Activated CD4-positive, alpha-beta memory T cell treated with anti-CD3 and anti-CD28 coated beads, Interleukin-2, amount 10 ng/mL, durations not matched to agents 7 days and 5 days (primary cell): ENCODE measurements around the gene CALD1. TPM values are rescaled to one million over a fixed set of nuclear protein-coding genes. Genes with fewer than 3 reads are reported as not detected.

ENCODE experiments used
- CTCF ChIA-PET: fragments of 350-600 bp; sonication (Branson Sonifier 250); formaldehyde crosslinking; loops from one replicate; lab custom pipeline; 2021; ENCODE audit warnings: antibody characterized with exemption, inconsistent platforms; lab: Charles Lee
- POLR2A ChIA-PET: fragments of 350-600 bp; sonication (Branson Sonifier 250); formaldehyde crosslinking; loops from one replicate; lab custom pipeline; 2021; ENCODE audit warnings: antibody characterized with exemption; lab: Charles Lee
- DNase-seq: peaks from one replicate; pipeline ENCODE4 v3.0.0-alpha.2; 2020
- H3K27ac Mint-ChIP-seq: one replicate; pipeline ENCODE4 v1.8.0; 2021; ENCODE audit warnings: mild to moderate bottlenecking, mixed read lengths
- H3K27me3 Mint-ChIP-seq: one replicate; pipeline ENCODE4 v1.8.0; 2021; ENCODE audit warnings: mixed read lengths
- H3K36me3 Mint-ChIP-seq: one replicate; pipeline ENCODE4 v1.8.0; 2021; ENCODE audit warnings: low read depth, mixed read lengths
- H3K4me1 Mint-ChIP-seq: one replicate; pipeline ENCODE4 v1.8.0; 2021; ENCODE audit warnings: mixed read lengths
- H3K4me3 Mint-ChIP-seq: one replicate; pipeline ENCODE4 v1.8.0; 2021; ENCODE audit warnings: mild to moderate bottlenecking, mixed read lengths
- H3K9me3 Mint-ChIP-seq: one replicate; pipeline ENCODE4 v1.8.0; 2021; ENCODE audit warnings: mixed read lengths
- total RNA-seq, 2 experiments: library from RNA; stranded (reverse); gene quantifications; one replicate each; pipeline ENCODE4 v1.2.3, GENCODE V29; 2021

Gene CALD1
- total RNA-seq, 2 experiments from 2014 or later: 0.38 to 0.63 TPM

DNA sequence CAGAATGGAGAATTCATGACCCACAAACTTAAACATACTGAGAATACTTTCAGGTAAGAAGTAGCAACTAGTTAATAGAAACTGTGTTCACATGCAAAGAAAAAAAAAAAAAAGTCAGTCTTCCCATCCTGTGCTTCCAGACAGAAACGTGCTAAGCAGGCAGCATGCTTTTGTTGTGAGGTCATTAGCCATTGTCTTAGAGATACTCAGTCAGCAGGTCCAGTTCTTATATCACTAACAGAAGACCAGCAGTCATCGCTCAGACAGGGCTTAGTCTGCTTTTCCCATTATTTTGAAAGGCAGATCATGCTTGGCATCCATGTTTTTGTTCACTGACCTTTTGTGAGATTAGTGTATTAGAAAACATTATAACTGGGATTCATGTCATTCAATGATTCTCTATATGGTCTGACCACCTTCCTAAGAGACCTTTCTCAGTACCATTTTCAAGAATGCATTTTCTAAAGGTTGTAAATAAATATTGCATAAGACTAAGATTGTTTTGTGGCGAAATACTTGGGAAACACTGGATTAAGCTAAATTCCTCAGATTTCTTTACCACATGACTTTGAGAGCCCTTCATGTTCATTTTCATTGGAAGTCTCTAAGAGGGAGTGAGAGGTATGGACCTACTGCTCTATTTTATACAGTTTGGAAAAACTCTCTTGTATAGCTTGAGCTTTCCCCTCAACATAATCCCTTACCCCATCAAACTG is 161.9 kb downstream of the CALD1 start:
- Mint-ChIP-seq H3K4me3 (no peak overlapping the region), H3K27me3 (peaks cover 1% of the 10 kb centered on the region), H3K36me3 (no peaks in the 10 kb centered on the region), H3K9me3 (no peaks in the 10 kb centered on the region), H3K27ac (no peak overlapping the region), H3K4me1 (peaks cover 3% of the 10 kb centered on the region)
- DNase-seq: no peak
- POLR2A ChIA-PET: no interaction called here
- CTCF ChIA-PET: no interaction called here

DNA sequence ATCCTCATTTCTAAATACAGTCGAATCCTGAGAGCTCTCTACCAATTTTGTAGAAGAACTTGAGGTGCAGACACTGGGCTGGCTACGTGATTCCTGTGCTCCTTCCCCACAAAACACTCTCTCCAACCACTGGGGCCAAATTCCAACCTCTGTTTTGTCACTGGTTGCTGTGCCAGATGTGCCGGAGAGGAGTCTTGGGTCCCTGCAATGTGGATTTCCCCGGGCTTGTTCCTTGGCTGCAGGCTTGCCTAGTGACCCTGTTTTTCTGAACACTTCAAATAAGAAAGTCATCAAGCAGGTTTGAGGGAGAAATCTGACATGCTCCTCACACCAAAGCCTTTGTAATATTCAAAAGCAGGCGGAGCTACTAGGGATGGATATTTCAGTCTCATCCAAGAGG is 162.5 kb downstream of the CALD1 start:
- H3K27me3 Mint-ChIP-seq: peaks cover 1% of the 10 kb centered on the region
- DNase-seq: no peak
- H3K36me3 Mint-ChIP-seq: no peaks in the 10 kb centered on the region
- no peak overlapping the region for H3K27ac Mint-ChIP-seq
- no peaks in the 10 kb centered on the region for H3K9me3 Mint-ChIP-seq
- peaks cover 5% of the 10 kb centered on the region for H3K4me1 Mint-ChIP-seq
- H3K4me3 Mint-ChIP-seq: no peak overlapping the region
- ChIA-PET CTCF (interaction anchor here (1.6 kb wide), 1 partner anchor 229 kb away, joined by 4 read pairs; the partner anchor contains the start of gene CYREN), POLR2A (no interaction called here)

- Mint-ChIP-seq H3K4me1 (peaks cover 5% of the 10 kb centered on the region), H3K4me3 (no peak overlapping the region), H3K27ac (no peak overlapping the region), H3K27me3 (peaks cover 1% of the 10 kb centered on the region), H3K36me3 (no peaks in the 10 kb centered on the region), H3K9me3 (no peaks in the 10 kb centered on the region)
- ChIA-PET POLR2A (no interaction called here), CTCF (interaction anchor here (0.7 to 2.2 kb wide), 5 partner anchors 132 to 414 kb away, joined by 3 to 6 read pairs (median 3); partner anchors contain the start of gene CYREN)
- no peak for DNase-seq
These were observed 163.4 kb downstream of the CALD1 start for GRCh38 chr7:134942690-134943466.

- Mint-ChIP-seq H3K9me3 (no peaks in the 10 kb centered on the region), H3K4me1 (peaks cover 5% of the 10 kb centered on the region), H3K27me3 (peaks cover 1% of the 10 kb centered on the region), H3K4me3 (no peak overlapping the region), H3K36me3 (no peaks in the 10 kb centered on the region), H3K27ac (no peak overlapping the region)
- CTCF ChIA-PET: interaction anchor here (0.7 to 2.2 kb wide), 2 partner anchors 133 to 254 kb away, joined by 3 to 6 read pairs; no protein-coding TSS in a partner anchor
- no peak for DNase-seq
- POLR2A ChIA-PET: no interaction called here
These were observed 164.5 kb downstream of the CALD1 start for GRCh38 chr7:134943785-134944400.

DNA sequence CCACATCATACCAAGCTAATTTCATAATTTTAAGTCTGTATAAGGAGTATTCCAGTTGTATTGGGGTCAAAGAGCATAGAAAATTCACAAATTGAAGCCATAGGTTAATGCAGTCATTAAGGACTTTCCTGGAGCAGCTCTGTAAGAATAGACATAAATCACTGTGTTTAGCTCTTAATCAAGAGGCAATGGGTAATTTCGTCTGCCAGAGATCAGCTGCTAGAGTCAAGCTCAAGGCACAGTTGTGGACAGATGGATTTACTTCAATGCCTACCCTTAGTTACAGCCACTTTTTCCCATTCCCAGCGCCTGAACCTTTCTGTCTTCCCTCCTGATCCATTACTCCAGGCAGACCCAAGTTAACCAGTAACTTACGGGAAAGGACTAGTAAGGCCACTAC is 166.3 kb downstream of the CALD1 start:
- no peaks in the 10 kb centered on the region for H3K36me3 Mint-ChIP-seq
- H3K4me3 Mint-ChIP-seq: no peak overlapping the region
- peaks cover 5% of the 10 kb centered on the region for H3K4me1 Mint-ChIP-seq
- ChIA-PET CTCF (no interaction called here), POLR2A (no interaction called here)
- H3K9me3 Mint-ChIP-seq: no peaks in the 10 kb centered on the region
- H3K27ac Mint-ChIP-seq: no peak overlapping the region
- H3K27me3 Mint-ChIP-seq: peaks cover 1% of the 10 kb centered on the region
- DNase-seq: no peak

- Mint-ChIP-seq H3K27ac (no peak overlapping the region), H3K4me3 (no peak overlapping the region), H3K9me3 (no peaks in the 10 kb centered on the region), H3K36me3 (no peaks in the 10 kb centered on the region), H3K4me1 (peaks cover 5% of the 10 kb centered on the region), H3K27me3 (peaks cover 1% of the 10 kb centered on the region)
- POLR2A ChIA-PET: no interaction called here
- CTCF ChIA-PET: no interaction called here
- DNase-seq: no peak
These were observed 166.8 kb downstream of the CALD1 start for GRCh38 chr7:134946260-134946659.

- peaks cover 5% of the 10 kb centered on the region for H3K4me1 Mint-ChIP-seq
- no peaks in the 10 kb centered on the region for H3K36me3 Mint-ChIP-seq
- ChIA-PET POLR2A (no interaction called here), CTCF (interaction anchor here (0.7 kb wide), 1 partner anchor 257 kb away, joined by 3 read pairs; no protein-coding TSS in a partner anchor)
- no peak overlapping the region for H3K27ac Mint-ChIP-seq
- no peaks in the 10 kb centered on the region for H3K9me3 Mint-ChIP-seq
- H3K27me3 Mint-ChIP-seq: peaks cover 1% of the 10 kb centered on the region
- no peak for DNase-seq
- no peak overlapping the region for H3K4me3 Mint-ChIP-seq
These were observed 167.9 kb downstream of the CALD1 start for GRCh38 chr7:134947329-134947728.

GRCh38 chr7:134947831-134948230 is 168.4 kb downstream of the CALD1 start:
- POLR2A ChIA-PET: no interaction called here
- no peaks in the 10 kb centered on the region for H3K9me3 Mint-ChIP-seq
- no peak overlapping the region for H3K4me3 Mint-ChIP-seq
- CTCF ChIA-PET: no interaction called here
- peaks cover 1% of the 10 kb centered on the region for H3K27me3 Mint-ChIP-seq
- DNase-seq: no peak
- no peaks in the 10 kb centered on the region for H3K36me3 Mint-ChIP-seq
- H3K4me1 Mint-ChIP-seq: peaks cover 5% of the 10 kb centered on the region
- H3K27ac Mint-ChIP-seq: no peak overlapping the region

- Mint-ChIP-seq H3K4me1 (peaks cover 5% of the 10 kb centered on the region), H3K36me3 (no peaks in the 10 kb centered on the region), H3K4me3 (no peak overlapping the region), H3K9me3 (no peaks in the 10 kb centered on the region), H3K27me3 (peaks cover 1% of the 10 kb centered on the region), H3K27ac (no peak overlapping the region)
- POLR2A ChIA-PET: no interaction called here
- DNase-seq: no peak
- CTCF ChIA-PET: no interaction called here
These were observed 168.8 kb downstream of the CALD1 start for GRCh38 chr7:134948246-134948645.

- H3K36me3 Mint-ChIP-seq: no peaks in the 10 kb centered on the region
- H3K27me3 Mint-ChIP-seq: peaks cover 1% of the 10 kb centered on the region
- ChIA-PET CTCF (no interaction called here), POLR2A (no interaction called here)
- H3K4me3 Mint-ChIP-seq: no peak overlapping the region
- peaks cover 5% of the 10 kb centered on the region for H3K4me1 Mint-ChIP-seq
- no peaks in the 10 kb centered on the region for H3K9me3 Mint-ChIP-seq
- no peak for DNase-seq
- H3K27ac Mint-ChIP-seq: no peak overlapping the region
These were observed 169.3 kb downstream of the CALD1 start for GRCh38 chr7:134948736-134949135.

DNA sequence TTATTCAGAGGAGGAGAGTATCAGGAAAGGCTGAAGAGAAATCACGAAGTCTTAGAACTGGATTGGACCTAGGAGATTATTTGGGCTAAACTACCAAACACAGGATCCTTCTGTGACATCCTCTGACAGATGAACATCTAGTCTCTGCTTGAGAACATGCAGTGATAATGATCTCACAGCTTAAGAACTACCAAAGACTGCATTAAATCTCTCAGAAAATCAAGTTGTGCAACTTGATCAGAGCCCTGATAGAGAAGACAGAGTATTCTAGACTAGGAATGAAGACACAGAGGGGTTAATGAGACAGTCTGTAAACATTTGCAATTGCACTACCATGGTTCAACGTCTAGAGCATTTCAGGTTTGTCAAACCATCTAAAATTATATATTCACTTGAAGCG is 169.7 kb downstream of the CALD1 start:
- Mint-ChIP-seq H3K4me3 (no peak overlapping the region), H3K9me3 (no peaks in the 10 kb centered on the region), H3K36me3 (no peaks in the 10 kb centered on the region), H3K27me3 (no peaks in the 10 kb centered on the region), H3K27ac (no peak overlapping the region), H3K4me1 (peaks cover 5% of the 10 kb centered on the region)
- DNase-seq: no peak
- ChIA-PET POLR2A (no interaction called here), CTCF (no interaction called here)

GRCh38 chr7:134954197-134955082 is 175.0 kb downstream of the CALD1 start:
- peaks cover 5% of the 10 kb centered on the region for H3K4me1 Mint-ChIP-seq
- H3K27ac Mint-ChIP-seq: no peak overlapping the region
- no peak overlapping the region for H3K4me3 Mint-ChIP-seq
- ChIA-PET CTCF (interaction anchor here (0.7 to 1.6 kb wide), 8 partner anchors 8 to 521 kb away, joined by 3 to 4 read pairs (median 3); no protein-coding TSS in a partner anchor), POLR2A (interaction anchor here (0.7 kb wide), 1 partner anchor 31 kb away, joined by 3 read pairs; no protein-coding TSS in a partner anchor)
- no peaks in the 10 kb centered on the region for H3K36me3 Mint-ChIP-seq
- H3K27me3 Mint-ChIP-seq: no peaks in the 10 kb centered on the region
- no peak for DNase-seq
- H3K9me3 Mint-ChIP-seq: no peaks in the 10 kb centered on the region
